MCF 10A (cell line): ENCODE measurements around the gene SLC35B2. TPM values are rescaled to one million over a fixed set of nuclear protein-coding genes. Genes with fewer than 3 reads are reported as not detected.
A peak's percentile ranks its signal among the peaks of the same experiment; 100 is the strongest.

Experiments used
- BruUV-seq: library from RNA; stranded (reverse); fragments of 400-500 nt; replicated peaks from 2 replicates; lab custom pipeline; 2021; lab: Mats Ljungman, UMichigan
- CTCF ChIA-PET: fragments of 300-600 bp; sonication (Branson Sonifier 250); formaldehyde crosslinking; extraction: SDS; loops from one replicate; lab custom pipeline; 2021; ENCODE audit warnings: antibody characterized with exemption, inconsistent platforms; lab: Yijun Ruan, JAX
- POLR2A ChIA-PET: fragments of 300-600, 350-650 bp; sonication (Branson Sonifier 250); formaldehyde crosslinking; extraction: SDS; loops from one replicate; lab custom pipeline; 2020; ENCODE audit warnings: antibody characterized with exemption, inconsistent platforms; lab: Yijun Ruan, JAX
- DNase-seq: peaks from one replicate; pipeline ENCODE4 v3.0.0-alpha.2; 2018; ENCODE audit not compliant: unreplicated experiment
- H3K27ac Mint-ChIP-seq: one replicate; pipeline ENCODE4 v1.8.0; 2022; ENCODE audit warnings: mild to moderate bottlenecking, low read depth, mixed read lengths; ENCODE audit not compliant: unreplicated experiment
- H3K27me3 Mint-ChIP-seq: one replicate; pipeline ENCODE4 v1.8.0; 2022; ENCODE audit warnings: mixed read lengths; ENCODE audit not compliant: insufficient read depth, unreplicated experiment
- H3K36me3 Mint-ChIP-seq: one replicate; pipeline ENCODE4 v1.8.0; 2022; ENCODE audit warnings: mild to moderate bottlenecking, moderate library complexity, mixed read lengths; ENCODE audit not compliant: insufficient read depth, unreplicated experiment
- H3K4me1 Mint-ChIP-seq: one replicate; pipeline ENCODE4 v1.8.0; 2022; ENCODE audit warnings: mixed read lengths; ENCODE audit not compliant: insufficient read depth, unreplicated experiment
- H3K4me3 Mint-ChIP-seq: one replicate; pipeline ENCODE4 v1.8.0; 2022; ENCODE audit warnings: mild to moderate bottlenecking, moderate library complexity, mixed read lengths; ENCODE audit not compliant: unreplicated experiment
- H3K9me3 Mint-ChIP-seq: one replicate; pipeline ENCODE4 v1.8.0; 2022; ENCODE audit warnings: mixed read lengths; ENCODE audit not compliant: unreplicated experiment
- intact Hi-C: fragments of 100-400 bp; cut with micrococcal nuclease; formaldehyde crosslinking; loops from 2 replicates; pipeline ENCODE4 v1.14.1; 2022
- total RNA-seq: library from RNA; stranded (reverse); gene quantifications from 2 replicates; pipeline ENCODE4 v1.2.3, GENCODE V29; 2022
- TF ChIP-seq, protein P1 (sequence below): fragments of 200-600 bp; IDR thresholded peaks from one replicate; pipeline ENCODE4 v1.8.0; 2022; ENCODE audit warnings: antibody characterized with exemption, mild to moderate bottlenecking; ENCODE audit not compliant: unreplicated experiment

Gene SLC35B2
- total RNA-seq, 1 experiment from 2014 or later = 27.1 TPM

DNA sequence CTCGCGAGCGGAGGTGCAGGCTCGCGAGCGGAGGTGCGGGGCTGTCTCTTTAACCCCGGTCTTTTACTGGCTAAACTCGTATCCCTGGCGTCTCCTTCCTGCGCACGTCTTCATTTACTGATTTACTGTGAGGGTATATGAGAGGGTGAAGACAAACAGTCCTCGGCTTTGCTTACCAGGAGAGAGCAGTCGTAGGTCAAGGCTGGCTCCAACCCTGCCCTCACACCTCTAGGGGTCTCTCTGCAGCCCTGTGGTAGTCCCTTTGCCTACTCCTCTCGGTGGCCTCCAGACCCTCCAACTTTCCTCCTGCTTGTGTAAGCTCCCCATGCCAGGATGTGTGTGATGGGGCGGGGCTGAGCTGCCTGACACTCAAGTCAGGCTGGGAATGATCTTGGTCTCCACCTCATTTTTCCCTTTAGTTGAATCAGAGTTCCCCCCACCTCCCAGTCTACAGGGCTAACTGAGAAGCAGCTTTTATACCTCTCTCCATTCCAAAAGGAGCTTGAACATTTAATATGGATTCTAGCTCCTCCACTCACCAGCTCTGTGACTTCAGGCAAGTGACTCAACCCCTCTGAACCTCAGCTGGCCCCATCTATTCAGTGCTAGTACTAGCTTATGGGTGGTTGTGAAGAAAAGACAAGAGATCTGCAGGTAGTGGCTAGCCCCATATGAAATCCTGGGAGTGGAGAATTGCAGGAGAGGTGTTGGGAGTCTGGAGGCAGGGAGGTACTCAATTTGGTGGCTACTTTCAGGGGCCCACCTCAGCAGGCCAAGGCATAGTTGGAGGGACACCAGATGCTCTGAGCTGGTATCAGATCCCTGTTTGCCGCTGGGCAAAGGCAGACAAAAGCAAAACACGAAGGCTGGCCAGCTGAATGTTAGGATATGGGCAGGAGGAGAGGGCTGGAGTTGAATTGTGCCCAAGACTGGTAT lies 33.0 kb downstream of the SLC35B2 start:
- peaks cover 53% of the 10 kb centered on the region for H3K4me1 Mint-ChIP-seq
- H3K4me3 Mint-ChIP-seq = peak overlapping the region; percentile 68
- H3K27me3 Mint-ChIP-seq = no peaks in the 10 kb centered on the region
- H3K27ac Mint-ChIP-seq = peak overlapping the region; percentile 19
- POLR2A ChIA-PET = interaction anchor here (0.5 to 5.4 kb wide), 9 partner anchors 10 to 116 kb away, joined by 3 to 62 read pairs (median 3); partner anchors contain the start of gene HSP90AB1
- intact Hi-C loops = no loop called here
- CTCF ChIA-PET = interaction anchor here (0.6 to 6.0 kb wide), 11 partner anchors 11 to 1316 kb away, joined by 3 to 52 read pairs (median 4); no protein-coding TSS in a partner anchor
- no peak for DNase-seq
- no peaks in the 10 kb centered on the region for H3K36me3 Mint-ChIP-seq
- H3K9me3 Mint-ChIP-seq = no peaks in the 10 kb centered on the region
- BruUV-seq = no TSS peak
- TF ChIP-seq, protein P1, sequence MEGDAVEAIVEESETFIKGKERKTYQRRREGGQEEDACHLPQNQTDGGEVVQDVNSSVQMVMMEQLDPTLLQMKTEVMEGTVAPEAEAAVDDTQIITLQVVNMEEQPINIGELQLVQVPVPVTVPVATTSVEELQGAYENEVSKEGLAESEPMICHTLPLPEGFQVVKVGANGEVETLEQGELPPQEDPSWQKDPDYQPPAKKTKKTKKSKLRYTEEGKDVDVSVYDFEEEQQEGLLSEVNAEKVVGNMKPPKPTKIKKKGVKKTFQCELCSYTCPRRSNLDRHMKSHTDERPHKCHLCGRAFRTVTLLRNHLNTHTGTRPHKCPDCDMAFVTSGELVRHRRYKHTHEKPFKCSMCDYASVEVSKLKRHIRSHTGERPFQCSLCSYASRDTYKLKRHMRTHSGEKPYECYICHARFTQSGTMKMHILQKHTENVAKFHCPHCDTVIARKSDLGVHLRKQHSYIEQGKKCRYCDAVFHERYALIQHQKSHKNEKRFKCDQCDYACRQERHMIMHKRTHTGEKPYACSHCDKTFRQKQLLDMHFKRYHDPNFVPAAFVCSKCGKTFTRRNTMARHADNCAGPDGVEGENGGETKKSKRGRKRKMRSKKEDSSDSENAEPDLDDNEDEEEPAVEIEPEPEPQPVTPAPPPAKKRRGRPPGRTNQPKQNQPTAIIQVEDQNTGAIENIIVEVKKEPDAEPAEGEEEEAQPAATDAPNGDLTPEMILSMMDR = no peak

DNA sequence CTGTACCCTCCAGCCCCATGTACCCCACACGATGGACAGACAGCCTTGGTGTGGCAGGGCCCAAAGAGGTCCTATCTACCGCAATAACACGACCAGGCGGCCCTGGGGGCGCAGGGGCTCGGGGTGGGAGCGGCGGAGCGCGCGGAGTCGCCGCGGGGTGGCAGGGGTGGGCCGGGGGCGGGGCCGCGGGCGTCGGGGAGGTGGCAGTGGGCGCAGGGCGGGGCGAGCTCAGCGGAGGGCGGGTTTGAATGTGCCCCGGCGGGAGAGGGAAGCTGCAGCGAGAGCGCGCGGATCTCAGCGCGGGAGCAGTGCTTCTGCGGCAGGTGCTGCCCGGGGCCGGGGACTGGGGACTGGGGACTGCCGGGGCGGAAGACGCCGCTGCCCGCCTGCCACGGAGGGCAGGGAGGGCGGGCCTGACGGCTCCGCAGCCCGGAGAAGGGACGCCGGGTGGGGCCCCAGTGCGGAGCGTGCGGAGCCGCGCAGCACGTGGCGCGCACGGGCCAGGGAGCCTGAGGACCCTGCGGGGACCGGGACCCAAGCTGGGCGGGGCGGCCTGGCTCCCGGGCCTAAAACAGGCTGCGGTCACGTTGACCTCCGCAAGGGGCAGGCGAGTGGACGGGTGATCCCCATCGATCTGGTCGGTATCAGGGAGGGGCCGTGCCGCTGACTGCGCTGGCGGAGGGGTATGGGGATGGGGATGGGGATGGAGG lies 33.9 kb downstream of the SLC35B2 start, which contains the start of gene SLC29A1:
Gene SLC29A1, plus strand, starts transcription at position 277 of the 710 bp plus-strand sequence. CDS start 3,719 bp downstream, outside the sequence.
- DNase-seq = peak; percentile 46
- CTCF ChIA-PET = interaction anchor here (1.1 to 6.0 kb wide), 6 partner anchors 12 to 51 kb away, joined by 3 to 52 read pairs (median 11); no protein-coding TSS in a partner anchor
- H3K4me3 Mint-ChIP-seq = peak within 1 kb of the TSS; percentile 68
- TF ChIP-seq, protein P1 = no peak
- no peaks in the 10 kb centered on the region for H3K36me3 Mint-ChIP-seq
- no peaks in the 10 kb centered on the region for H3K9me3 Mint-ChIP-seq
- peak within 1 kb of the TSS; percentile 19 for H3K27ac Mint-ChIP-seq
- POLR2A ChIA-PET = interaction anchor here (0.5 to 5.4 kb wide), 10 partner anchors 10 to 127 kb away, joined by 3 to 62 read pairs (median 4); partner anchors contain the start of gene HSP90AB1
- H3K27me3 Mint-ChIP-seq = no peaks in the 10 kb centered on the region
- BruUV-seq = no TSS peak
- intact Hi-C loops = no loop called here
- H3K4me1 Mint-ChIP-seq = peaks cover 51% of the 10 kb centered on the region

DNA sequence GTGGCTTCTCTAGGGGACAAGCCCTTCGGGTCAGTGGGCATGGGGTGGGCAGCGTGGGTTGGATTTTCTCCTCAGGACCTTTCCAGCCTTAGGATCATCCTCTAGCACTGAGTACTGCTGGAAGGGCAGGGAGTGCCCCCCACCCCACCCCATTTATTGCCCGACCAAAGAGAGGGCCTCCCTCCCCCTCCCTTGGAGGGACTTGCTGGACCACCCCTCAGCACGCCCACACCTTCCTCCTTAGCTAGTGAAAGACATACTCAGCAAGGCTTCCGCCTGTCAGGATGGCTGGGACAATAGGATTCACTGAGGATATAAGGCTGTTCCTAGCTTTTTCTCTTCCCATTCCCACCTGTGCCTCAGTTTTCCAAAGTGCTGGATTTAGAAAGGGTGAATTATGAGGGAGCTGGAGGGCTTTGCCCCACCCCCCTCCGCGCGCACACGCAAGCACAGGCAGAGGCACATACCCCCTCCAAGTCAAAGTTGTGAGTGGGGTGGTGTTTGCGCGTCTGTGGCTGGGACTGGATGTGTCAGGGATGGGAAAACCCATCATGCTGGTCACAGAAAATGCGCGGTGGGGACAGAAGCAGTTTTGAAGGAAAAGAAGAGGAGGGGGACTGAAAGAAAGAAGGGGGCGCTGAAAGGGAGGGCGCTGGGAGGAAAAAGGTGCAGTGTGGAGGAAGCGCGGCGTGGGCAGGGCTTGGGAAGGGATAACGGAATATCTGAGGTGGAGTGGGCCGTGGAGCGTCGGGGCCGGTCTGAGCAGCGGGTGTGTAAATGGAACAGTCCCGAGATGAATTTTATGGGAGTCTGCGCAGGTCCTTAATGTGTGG lies 34.6 kb downstream of the SLC35B2 start:
- intact Hi-C loops = no loop called here
- peaks cover 49% of the 10 kb centered on the region for H3K4me1 Mint-ChIP-seq
- POLR2A ChIA-PET = interaction anchor here (0.6 to 5.4 kb wide), 6 partner anchors 11 to 25 kb away, joined by 3 to 62 read pairs (median 7); partner anchors contain the start of gene HSP90AB1

More for the DNA sequence above, 34.6 kb downstream of the SLC35B2 start:
- Mint-ChIP-seq H3K27me3 (no peaks in the 10 kb centered on the region), H3K36me3 (no peaks in the 10 kb centered on the region), H3K9me3 (no peaks in the 10 kb centered on the region), H3K27ac (peak overlapping the region; percentile 19), H3K4me3 (peak overlapping the region; percentile 68)
- DNase-seq = no peak
- CTCF ChIA-PET = interaction anchor here (0.6 to 6.0 kb wide), 8 partner anchors 10 to 127 kb away, joined by 3 to 52 read pairs (median 4); partner anchors contain the start of gene SLC35B2
- TF ChIP-seq, protein P1 = no peak
- no TSS peak for BruUV-seq
